ENCODE measurements around the gene KLHDC8B. TPM values are rescaled to one million over a fixed set of nuclear protein-coding genes. Genes with fewer than 3 reads are reported as not detected.
"Not testable (repeated sequence)": the region's sequence is repeated elsewhere in the genome, so short reads cannot be mapped to it uniquely, and the experiment has no call there.

Gene KLHDC8B
- total RNA-seq, 1 experiment from 2014 or later, result 7.4 TPM

DNA sequence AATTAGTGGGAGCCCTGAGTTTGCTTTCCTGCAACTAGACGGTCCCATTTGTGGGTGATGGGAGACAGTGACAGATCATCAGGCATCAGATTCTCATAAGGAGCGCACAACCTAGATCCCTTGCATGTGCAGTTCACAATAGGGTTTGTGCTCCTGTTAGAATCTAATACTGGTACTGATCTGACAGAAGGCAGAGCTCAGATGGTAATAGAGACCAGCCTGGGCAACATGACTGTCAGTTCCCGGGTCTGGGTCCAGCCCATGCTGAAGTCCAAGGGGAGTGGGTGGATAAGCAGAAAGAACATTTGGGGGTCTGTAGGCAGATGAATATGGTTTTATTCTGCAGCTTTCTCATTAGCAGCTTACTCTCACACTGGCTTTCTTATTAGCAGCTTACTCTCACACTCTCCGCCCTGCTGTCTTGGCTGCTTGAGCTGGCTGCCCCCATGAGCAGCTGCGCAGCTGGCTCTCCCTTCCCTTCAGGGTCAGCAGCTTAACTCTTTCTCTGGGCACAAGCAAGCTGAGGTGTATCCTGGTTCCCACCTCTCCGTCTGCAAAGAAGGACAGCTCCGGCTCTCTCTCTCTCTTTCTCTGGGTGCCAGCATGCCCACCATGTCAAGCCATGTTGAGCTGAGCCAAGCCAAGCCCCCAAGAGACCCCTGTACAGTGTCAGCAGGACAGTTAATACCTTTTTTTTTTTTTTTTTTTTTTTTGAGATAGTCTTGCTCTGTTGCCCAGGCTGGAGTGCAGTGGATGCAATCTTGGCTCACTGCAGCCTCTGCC lies 46.5 kb downstream of the KLHDC8B start:
- peaks cover 7% of the 10 kb centered on the region for H3K4me1 Mint-ChIP-seq (ENCODE audit: low read depth, unreplicated experiment)
- no peak overlapping the region for H3K27ac Mint-ChIP-seq (ENCODE audit: unreplicated experiment)
- no peak overlapping the region for H3K4me3 ChIP-seq (ENCODE audit: low read depth, low read length)
- H3K27me3 ChIP-seq (replicated peaks; ENCODE audit: control insufficient read depth, insufficient read depth, low read length), result no peaks in the 10 kb centered on the region
- H3K27me3 Mint-ChIP-seq (ENCODE audit: insufficient read depth, unreplicated experiment), result no peaks in the 10 kb centered on the region
- H3K36me3 ChIP-seq (ENCODE audit: control insufficient read depth, insufficient read depth, low read length), result no peaks in the 10 kb centered on the region
- peaks cover 4% of the 10 kb centered on the region; the same call in 1 of the 2 replicates for H3K9me3 ChIP-seq
- intact Hi-C loops (cut with micrococcal nuclease; ENCODE audit: unreplicated experiment), result no loop called here
- no peak for DNase-seq
- no TSS peak for BruUV-seq (replicated peaks)
- no peak overlapping the region for H3K4me3 Mint-ChIP-seq (ENCODE audit: unreplicated experiment)
- H3K36me3 Mint-ChIP-seq (ENCODE audit: insufficient read depth, unreplicated experiment), result no peaks in the 10 kb centered on the region
- no peak for TF ChIP-seq CTCF (IDR thresholded peaks at IDR 0.05; ENCODE audit: insufficient read depth in 1 of 2, low read depth in 1 of 2, low read length in 1 of 2, severe bottlenecking in 1 of 2, unreplicated experiment in 1 of 2)
- H3K9me3 Mint-ChIP-seq (ENCODE audit: unreplicated experiment), result peaks cover 20% of the 10 kb centered on the region
- peaks cover 6% of the 10 kb centered on the region; the same call in 1 of the 2 replicates for H3K4me1 ChIP-seq
- CTCF ChIA-PET, result no interaction called here
- POLR2A ChIA-PET, result no interaction called here

DNA sequence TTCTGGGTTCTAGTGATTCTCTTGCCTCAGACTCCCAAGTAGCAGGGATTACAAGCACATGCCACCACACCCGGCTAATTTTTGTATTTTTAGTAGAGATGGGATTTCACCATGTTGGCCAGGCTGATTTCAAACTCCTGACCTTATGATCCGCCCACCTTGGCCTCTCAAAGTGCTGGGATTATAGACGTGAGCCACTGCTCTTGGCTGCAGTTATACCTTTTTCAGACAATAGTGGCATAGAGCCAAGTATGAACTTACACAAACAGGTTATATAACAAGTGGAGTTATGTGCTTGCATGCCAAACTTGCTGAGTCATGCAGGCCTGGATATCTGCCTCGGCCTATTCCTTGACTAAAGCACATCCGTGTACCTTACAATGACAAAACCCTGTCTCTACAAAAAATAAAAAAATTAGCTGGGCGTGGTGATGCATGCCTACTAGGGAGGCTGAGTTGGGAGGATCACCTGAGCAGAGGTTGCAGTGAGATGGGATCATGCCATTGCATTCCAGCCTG lies 47.1 kb downstream of the KLHDC8B start:
- H3K4me3 ChIP-seq (ENCODE audit: low read depth, low read length); H3K4me1 Mint-ChIP-seq (ENCODE audit: low read depth, unreplicated experiment); H3K9me3 ChIP-seq; H3K36me3 ChIP-seq (ENCODE audit: control insufficient read depth, insufficient read depth, low read length); H3K27ac Mint-ChIP-seq (ENCODE audit: unreplicated experiment); H3K4me3 Mint-ChIP-seq (ENCODE audit: unreplicated experiment); H3K27me3 ChIP-seq (replicated peaks; ENCODE audit: control insufficient read depth, insufficient read depth, low read length); H3K36me3 Mint-ChIP-seq (ENCODE audit: insufficient read depth, unreplicated experiment); intact Hi-C loops (cut with micrococcal nuclease; ENCODE audit: unreplicated experiment); BruUV-seq (replicated peaks); H3K4me1 ChIP-seq; CTCF ChIA-PET; H3K27me3 Mint-ChIP-seq (ENCODE audit: insufficient read depth, unreplicated experiment); POLR2A ChIA-PET: not testable (repeated sequence)
- peak; percentile 23 to 66 for DNase-seq
- peaks cover 19% of the 10 kb centered on the region for H3K9me3 Mint-ChIP-seq (ENCODE audit: unreplicated experiment)

GRCh38 chr3:49219132-49219531 lies 47.7 kb downstream of the KLHDC8B start:
- Mint-ChIP-seq H3K27me3 (ENCODE audit: insufficient read depth, unreplicated experiment) (no peaks in the 10 kb centered on the region), H3K36me3 (ENCODE audit: insufficient read depth, unreplicated experiment) (no peaks in the 10 kb centered on the region), H3K27ac (ENCODE audit: unreplicated experiment) (no peak overlapping the region), H3K4me3 (ENCODE audit: unreplicated experiment) (no peak overlapping the region), H3K4me1 (ENCODE audit: low read depth, unreplicated experiment) (peaks cover 7% of the 10 kb centered on the region), H3K9me3 (ENCODE audit: unreplicated experiment) (peaks cover 13% of the 10 kb centered on the region)
- no TSS peak for BruUV-seq (replicated peaks)
- no peak for TF ChIP-seq CTCF (IDR thresholded peaks at IDR 0.05; ENCODE audit: insufficient read depth in 1 of 2, low read depth in 1 of 2, low read length in 1 of 2, severe bottlenecking in 1 of 2, unreplicated experiment in 1 of 2)
- H3K27me3 ChIP-seq (replicated peaks; ENCODE audit: control insufficient read depth, insufficient read depth, low read length), result no peaks in the 10 kb centered on the region
- H3K4me1 ChIP-seq, result peaks cover 6% of the 10 kb centered on the region; the same call in 1 of the 2 replicates
- no peaks in the 10 kb centered on the region for H3K36me3 ChIP-seq (ENCODE audit: control insufficient read depth, insufficient read depth, low read length)
- no peak for DNase-seq
- ChIA-PET POLR2A (no interaction called here), CTCF (no interaction called here)
- peaks cover 4% of the 10 kb centered on the region; the same call in 1 of the 2 replicates for H3K9me3 ChIP-seq
- intact Hi-C loops (cut with micrococcal nuclease; ENCODE audit: unreplicated experiment), result no loop called here
- no peak overlapping the region for H3K4me3 ChIP-seq (ENCODE audit: low read depth, low read length)

- H3K4me3 ChIP-seq (ENCODE audit: low read depth, low read length); H3K9me3 ChIP-seq; H3K27me3 ChIP-seq (replicated peaks; ENCODE audit: control insufficient read depth, insufficient read depth, low read length); H3K27me3 Mint-ChIP-seq (ENCODE audit: insufficient read depth, unreplicated experiment); H3K4me3 Mint-ChIP-seq (ENCODE audit: unreplicated experiment); BruUV-seq (replicated peaks); H3K4me1 ChIP-seq; H3K4me1 Mint-ChIP-seq (ENCODE audit: low read depth, unreplicated experiment); POLR2A ChIA-PET; DNase-seq; H3K36me3 ChIP-seq (ENCODE audit: control insufficient read depth, insufficient read depth, low read length); intact Hi-C loops (cut with micrococcal nuclease; ENCODE audit: unreplicated experiment); H3K27ac Mint-ChIP-seq (ENCODE audit: unreplicated experiment); H3K36me3 Mint-ChIP-seq (ENCODE audit: insufficient read depth, unreplicated experiment): not testable (repeated sequence)
- H3K9me3 Mint-ChIP-seq (ENCODE audit: unreplicated experiment), result peaks cover 10% of the 10 kb centered on the region
- CTCF ChIA-PET, result interaction anchor here (0.8 to 0.9 kb wide), 2 partner anchors 10 to 127 kb away, joined by 3 read pairs; partner anchors contain the start of gene QRICH1
Measured at GRCh38 chr3:49220985-49221563, 49.7 kb downstream of the KLHDC8B start.

Measured in Caco-2 (cell line).